Cardiac muscle cell (in vitro differentiated cells and primary cell): Measurements from ENCODE around the gene METTL27. TPM values are rescaled to one million over a fixed set of nuclear protein-coding genes. Genes with fewer than 3 reads are reported as not detected.
"Not testable (repeated sequence)": the region's sequence is repeated elsewhere in the genome, so short reads cannot be mapped to it uniquely, and the experiment has no call there.

Source experiments
- DNase-seq, 2 donors: peaks; one replicate each; pipeline versions ENCODE4 v3.0.0 to v3.0.0-alpha.2; 2010 to 2017; ENCODE audit warnings: low read depth in 1 of 2, low spot score in 1 of 2
- H3K27ac ChIP-seq: fragments of 200-600 bp; sonication (generic); 2 replicates; pipeline ENCODE4 v1.5.1; 2016
- H3K27me3 ChIP-seq: fragments of 200-600 bp; sonication (generic); 2 replicates; pipeline ENCODE4 v1.6.0; 2016; ENCODE audit warnings: control low read depth
- H3K36me3 ChIP-seq: fragments of 200-600 bp; sonication (generic); 2 replicates; pipeline ENCODE4 v1.5.1; 2016; ENCODE audit warnings: control low read depth
- H3K4me1 ChIP-seq: fragments of 200-600 bp; sonication (generic); 2 replicates; pipeline ENCODE4 v1.8.1; 2017; ENCODE audit warnings: low read depth, mild to moderate bottlenecking, mixed run types
- H3K4me3 ChIP-seq: fragments of 200-600 bp; sonication (generic); 2 replicates; pipeline ENCODE4 v1.5.1; 2016; ENCODE audit warnings: mild to moderate bottlenecking
- H3K9me3 ChIP-seq: fragments of 200-600 bp; sonication (generic); 2 replicates; pipeline ENCODE4 v1.5.1; 2017; ENCODE audit warnings: low read depth, mild to moderate bottlenecking, control low read depth
- polyA plus RNA-seq: library from polyadenylated mRNA; unstranded; fragments of >200 nt; fragmentation: Nextera tagmentation; extraction: Ambion mirVana; gene quantifications from 2 replicates; pipeline ENCODE4 v1.2.1, GENCODE V29; 2016
- total RNA-seq: library from RNA; depleted of rRNA; stranded (reverse); fragments of >200 nt; gene quantifications from 2 replicates; pipeline ENCODE4 v1.2.3, GENCODE V29; 2016
- TF ChIP-seq, protein P1 (sequence below): IDR thresholded peaks from 2 replicates; pipeline ENCODE4 v1.5.1; 2012; ENCODE audit warnings: low read depth, mild to moderate bottlenecking, low read length

The METTL27 gene
- total and polyA plus RNA-seq, 2 experiments from 2014 or later: 4.6 to 5.2 TPM

DNA sequence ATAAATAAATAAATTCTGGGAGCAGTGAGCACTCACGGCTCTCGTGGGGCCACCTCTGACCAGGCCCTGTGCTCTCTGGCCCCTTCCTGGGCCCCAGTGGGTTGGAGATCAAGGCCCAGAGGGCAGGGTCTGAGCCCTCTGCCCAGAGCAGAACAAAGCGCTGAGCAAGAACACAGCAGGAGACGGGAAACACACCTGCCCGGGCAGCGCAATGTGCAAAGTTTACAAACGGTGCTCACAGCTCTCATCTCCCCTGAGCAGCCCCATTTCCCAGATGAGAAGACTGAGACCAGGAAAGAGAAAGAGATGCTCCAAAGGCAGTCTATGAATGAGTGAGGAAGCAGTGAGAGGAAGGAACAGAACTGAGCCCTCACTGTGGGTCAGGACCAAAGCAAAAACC, 3.0 kb downstream of the METTL27 start:
- Histone ChIP-seq H3K4me1 (peaks cover 13% of the 10 kb centered on the region), H3K27ac (no peak overlapping the region), H3K27me3 (no peaks in the 10 kb centered on the region), H3K9me3 (no peaks in the 10 kb centered on the region), H3K36me3 (no peaks in the 10 kb centered on the region), H3K4me3 (no peak overlapping the region)
- TF ChIP-seq, protein P1, sequence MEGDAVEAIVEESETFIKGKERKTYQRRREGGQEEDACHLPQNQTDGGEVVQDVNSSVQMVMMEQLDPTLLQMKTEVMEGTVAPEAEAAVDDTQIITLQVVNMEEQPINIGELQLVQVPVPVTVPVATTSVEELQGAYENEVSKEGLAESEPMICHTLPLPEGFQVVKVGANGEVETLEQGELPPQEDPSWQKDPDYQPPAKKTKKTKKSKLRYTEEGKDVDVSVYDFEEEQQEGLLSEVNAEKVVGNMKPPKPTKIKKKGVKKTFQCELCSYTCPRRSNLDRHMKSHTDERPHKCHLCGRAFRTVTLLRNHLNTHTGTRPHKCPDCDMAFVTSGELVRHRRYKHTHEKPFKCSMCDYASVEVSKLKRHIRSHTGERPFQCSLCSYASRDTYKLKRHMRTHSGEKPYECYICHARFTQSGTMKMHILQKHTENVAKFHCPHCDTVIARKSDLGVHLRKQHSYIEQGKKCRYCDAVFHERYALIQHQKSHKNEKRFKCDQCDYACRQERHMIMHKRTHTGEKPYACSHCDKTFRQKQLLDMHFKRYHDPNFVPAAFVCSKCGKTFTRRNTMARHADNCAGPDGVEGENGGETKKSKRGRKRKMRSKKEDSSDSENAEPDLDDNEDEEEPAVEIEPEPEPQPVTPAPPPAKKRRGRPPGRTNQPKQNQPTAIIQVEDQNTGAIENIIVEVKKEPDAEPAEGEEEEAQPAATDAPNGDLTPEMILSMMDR: no peak
- no peak for DNase-seq

DNA sequence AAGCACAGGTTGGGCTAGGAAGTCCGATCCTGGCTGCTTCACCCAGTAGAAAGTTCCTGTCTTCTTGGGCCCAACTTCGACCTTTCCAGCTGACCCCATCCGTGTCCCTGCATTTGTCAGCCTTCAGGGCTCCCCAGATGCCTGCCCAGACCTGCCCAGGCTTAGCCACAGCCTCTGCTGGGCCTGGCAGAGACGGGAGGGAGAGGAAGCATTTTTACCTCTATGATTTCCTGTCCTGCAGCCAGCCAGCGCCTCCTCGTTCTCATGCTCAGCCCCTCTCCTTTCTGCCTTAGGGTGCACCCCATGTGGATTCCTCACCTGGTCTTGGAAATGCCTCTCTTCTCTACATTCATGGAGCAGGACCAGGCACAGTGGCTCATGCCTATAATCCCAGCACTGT, 3.7 kb downstream of the METTL27 start:
- Histone ChIP-seq H3K27ac (no peak overlapping the region), H3K4me3 (no peak overlapping the region), H3K36me3 (no peaks in the 10 kb centered on the region), H3K27me3 (no peaks in the 10 kb centered on the region), H3K9me3 (no peaks in the 10 kb centered on the region), H3K4me1 (peaks cover 10% of the 10 kb centered on the region)
- TF ChIP-seq, protein P1: no peak
- no peak for DNase-seq

DNA sequence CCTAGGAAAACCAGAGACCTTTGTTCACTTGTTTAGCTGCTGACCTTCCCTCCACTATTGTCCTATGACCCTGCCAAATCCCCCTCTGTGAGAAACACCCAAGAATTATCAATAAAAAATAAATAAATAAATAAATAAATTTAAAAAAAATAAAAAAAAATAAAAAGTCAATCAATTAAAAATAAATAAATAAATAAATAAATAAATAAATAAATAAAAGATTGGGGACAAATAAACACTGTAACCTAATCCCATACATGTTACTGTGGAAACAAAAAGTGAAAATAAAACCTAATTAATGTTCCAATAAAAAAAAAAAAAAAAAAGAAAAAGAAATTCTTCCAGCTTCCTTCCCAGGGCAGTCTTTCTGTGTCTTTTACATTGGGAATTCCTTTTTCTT, 5.1 kb downstream of the METTL27 start:
- not testable (repeated sequence) for DNase-seq, H3K36me3 ChIP-seq, H3K4me3 ChIP-seq, H3K27ac ChIP-seq, H3K4me1 ChIP-seq, H3K9me3 ChIP-seq, H3K27me3 ChIP-seq

DNA sequence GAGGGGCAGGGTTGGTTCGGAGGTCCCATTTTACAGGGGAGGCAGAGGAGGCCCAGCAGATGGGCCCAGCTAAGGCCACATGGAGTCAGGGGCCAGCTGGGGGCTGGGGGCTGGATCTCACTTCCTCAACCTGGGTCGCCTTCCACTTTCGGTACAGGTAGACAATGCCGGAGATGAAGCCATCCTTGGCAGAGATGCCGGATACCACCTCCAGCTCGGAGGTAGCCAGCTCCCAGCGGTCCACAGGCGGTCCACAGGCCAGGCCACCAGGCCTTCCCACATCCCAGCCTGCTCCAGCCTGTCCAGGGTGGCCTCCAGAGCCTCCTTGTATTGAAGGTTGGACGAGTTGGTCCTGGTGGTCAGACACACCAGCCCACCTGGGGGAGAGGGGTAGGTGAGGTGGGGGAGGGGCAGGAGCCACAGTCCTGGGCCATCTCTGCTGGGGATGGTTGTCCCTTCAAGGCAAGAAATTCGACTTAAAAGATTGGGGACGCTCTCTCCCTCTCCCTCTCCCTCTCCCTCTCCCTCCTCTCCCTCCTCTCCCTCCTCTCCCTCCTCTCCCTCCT, 7.6 kb downstream of the METTL27 start:
- TF ChIP-seq, protein P1: no peak
- no peaks in the 10 kb centered on the region for H3K27me3 ChIP-seq
- H3K4me1 ChIP-seq: no peaks in the 10 kb centered on the region
- no peak overlapping the region for H3K27ac ChIP-seq
- H3K4me3 ChIP-seq: no peak overlapping the region
- H3K36me3 ChIP-seq: no peaks in the 10 kb centered on the region
- H3K9me3 ChIP-seq: no peaks in the 10 kb centered on the region
- no peak for DNase-seq

DNA sequence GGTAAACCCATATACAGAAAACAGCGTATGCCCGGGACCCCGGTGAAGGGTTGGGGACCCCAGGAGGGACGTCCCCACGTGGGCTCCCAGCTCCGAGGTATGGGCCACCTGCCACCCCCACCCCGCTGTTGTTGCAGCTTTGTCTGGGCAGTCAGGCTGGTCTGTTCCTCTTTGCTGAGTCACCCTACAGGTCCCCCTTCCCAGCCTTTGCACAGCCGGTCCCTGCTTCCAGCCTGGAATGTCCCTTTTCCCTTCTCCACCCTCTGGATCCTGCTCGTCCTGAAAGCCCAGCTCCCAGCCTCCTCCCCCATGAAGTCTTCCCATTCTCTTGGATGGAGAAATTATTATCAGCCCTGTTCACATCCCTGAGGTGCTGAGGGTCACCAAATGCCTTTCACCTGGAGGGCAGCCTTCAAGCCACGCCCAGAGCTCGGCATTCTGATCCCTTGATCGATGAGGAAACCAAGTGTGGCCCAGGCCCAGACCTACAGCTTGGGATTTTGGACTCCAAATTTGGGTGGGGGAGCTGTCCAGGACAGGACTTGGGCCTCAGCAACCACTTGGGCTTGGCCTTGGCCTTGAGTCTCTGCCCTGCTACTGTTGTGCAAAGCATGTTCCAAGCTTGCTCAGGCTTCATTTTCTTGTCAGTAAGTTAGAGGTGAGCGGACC, 8.9 kb downstream of the METTL27 start:
- no peak overlapping the region for H3K27ac ChIP-seq
- H3K4me1 ChIP-seq: peaks cover under 1% of the 10 kb centered on the region
- no peak overlapping the region for H3K4me3 ChIP-seq
- TF ChIP-seq, protein P1: no peak
- DNase-seq: no peak
- no peaks in the 10 kb centered on the region for H3K27me3 ChIP-seq
- H3K36me3 ChIP-seq: no peaks in the 10 kb centered on the region
- no peaks in the 10 kb centered on the region for H3K9me3 ChIP-seq

DNA sequence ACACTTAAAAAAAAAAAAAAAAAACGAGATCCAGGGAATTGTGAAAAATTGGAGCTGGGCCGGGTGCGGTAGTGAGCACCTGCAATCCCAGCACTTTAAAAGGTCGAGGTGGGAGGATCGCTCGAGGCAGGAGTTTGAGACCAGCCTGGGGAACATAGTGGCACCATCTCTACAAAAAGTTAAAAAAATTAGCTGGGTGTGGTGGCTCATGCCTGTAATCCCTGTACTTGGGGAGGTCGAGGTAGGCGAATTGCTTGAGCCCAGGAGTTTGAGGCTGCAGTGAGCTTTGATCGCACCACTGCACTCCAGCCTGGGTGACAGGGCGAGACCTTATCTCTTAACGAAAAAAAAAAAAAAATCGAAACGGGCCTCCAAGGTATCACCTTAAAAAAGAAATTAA, 9.5 kb downstream of the METTL27 start:
- Histone ChIP-seq H3K4me3 (no peak overlapping the region), H3K27me3 (no peaks in the 10 kb centered on the region), H3K9me3 (no peaks in the 10 kb centered on the region), H3K36me3 (no peaks in the 10 kb centered on the region), H3K27ac (no peak overlapping the region), H3K4me1 (peaks cover 5% of the 10 kb centered on the region)
- TF ChIP-seq, protein P1: no peak
- no peak for DNase-seq
